C4-2B (cell line): ENCODE measurements around the gene TCP11L1.
"Not testable (repeated sequence)": the region's sequence is repeated elsewhere in the genome, so short reads cannot be mapped to it uniquely, and the experiment has no call there.

Experiments
- ZFX ChIP-seq: fragments of 450-650 bp; IDR thresholded peaks from 2 replicates; pipeline ENCODE4 v1.6.1; 2017
- TF ChIP-seq, protein P1 (sequence below): fragments of 450-650 bp; conservative IDR thresholded peaks from 2 replicates; pipeline ENCODE4 v1.5.1; 2017; ENCODE audit warnings: mild to moderate bottlenecking

DNA sequence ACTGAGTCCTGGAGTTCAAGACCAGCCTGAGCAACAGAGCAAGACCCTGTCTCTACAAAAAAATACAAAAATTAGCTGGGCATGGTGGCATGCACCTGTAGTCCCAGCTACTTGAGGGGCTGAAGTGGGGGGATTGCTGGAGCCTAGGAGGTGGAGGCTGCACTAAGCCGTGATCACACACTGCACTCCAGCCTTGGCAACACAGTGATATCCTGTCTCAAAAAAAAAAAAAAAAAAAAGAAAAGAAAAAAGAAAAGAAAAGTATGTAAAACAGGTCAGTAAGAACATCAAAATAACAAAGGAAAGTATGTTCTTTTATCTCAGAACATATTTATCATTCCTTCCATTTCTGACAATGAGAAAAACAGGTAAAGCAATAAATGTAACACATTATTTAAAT lies 83.3 kb downstream of the TCP11L1 start:
- not testable (repeated sequence) for TF ChIP-seq ZFX
- TF ChIP-seq, protein P1, sequence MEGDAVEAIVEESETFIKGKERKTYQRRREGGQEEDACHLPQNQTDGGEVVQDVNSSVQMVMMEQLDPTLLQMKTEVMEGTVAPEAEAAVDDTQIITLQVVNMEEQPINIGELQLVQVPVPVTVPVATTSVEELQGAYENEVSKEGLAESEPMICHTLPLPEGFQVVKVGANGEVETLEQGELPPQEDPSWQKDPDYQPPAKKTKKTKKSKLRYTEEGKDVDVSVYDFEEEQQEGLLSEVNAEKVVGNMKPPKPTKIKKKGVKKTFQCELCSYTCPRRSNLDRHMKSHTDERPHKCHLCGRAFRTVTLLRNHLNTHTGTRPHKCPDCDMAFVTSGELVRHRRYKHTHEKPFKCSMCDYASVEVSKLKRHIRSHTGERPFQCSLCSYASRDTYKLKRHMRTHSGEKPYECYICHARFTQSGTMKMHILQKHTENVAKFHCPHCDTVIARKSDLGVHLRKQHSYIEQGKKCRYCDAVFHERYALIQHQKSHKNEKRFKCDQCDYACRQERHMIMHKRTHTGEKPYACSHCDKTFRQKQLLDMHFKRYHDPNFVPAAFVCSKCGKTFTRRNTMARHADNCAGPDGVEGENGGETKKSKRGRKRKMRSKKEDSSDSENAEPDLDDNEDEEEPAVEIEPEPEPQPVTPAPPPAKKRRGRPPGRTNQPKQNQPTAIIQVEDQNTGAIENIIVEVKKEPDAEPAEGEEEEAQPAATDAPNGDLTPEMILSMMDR: not testable (repeated sequence)
